HEK293 (cell line): ENCODE data around the gene SFRP5.

ENCODE experiments used
- ATF2 ChIP-seq: fragments of 450-650 bp; formaldehyde crosslinking; IDR thresholded peaks from 2 replicates; pipeline ENCODE4 v1.5.1; 2016; ENCODE audit warnings: missing biosample characterization, missing genetic modification characterization, low read depth
- CTCF ChIP-seq: fragments of 450-650 bp; formaldehyde crosslinking; IDR thresholded peaks from 2 replicates; pipeline ENCODE4 v1.5.1; 2016; ENCODE audit warnings: missing biosample characterization, missing genetic modification characterization
- ELK4 ChIP-seq: IDR thresholded peaks from 2 replicates; pipeline ENCODE4 v1.6.1; 2011; ENCODE audit warnings: mild to moderate bottlenecking, low read depth, low read length, borderline replicate concordance
- KLF16 ChIP-seq: fragments of 450-650 bp; formaldehyde crosslinking; IDR thresholded peaks from 2 replicates; pipeline ENCODE4 v1.5.1; 2017; ENCODE audit warnings: missing biosample characterization, missing genetic modification characterization
- PRDM10 ChIP-seq: fragments of 450-650 bp; formaldehyde crosslinking; IDR thresholded peaks from 2 replicates; pipeline ENCODE4 v1.5.1; 2016; ENCODE audit warnings: missing biosample characterization, missing genetic modification characterization
- REST ChIP-seq: fragments of 450-650 bp; formaldehyde crosslinking; IDR thresholded peaks from 2 replicates; pipeline ENCODE4 v1.5.1; 2016; ENCODE audit warnings: missing biosample characterization, missing genetic modification characterization
- ZNF311 ChIP-seq: fragments of 450-650 bp; formaldehyde crosslinking; IDR thresholded peaks from 2 replicates; pipeline ENCODE4 v1.5.1; 2017; ENCODE audit warnings: missing biosample characterization, missing genetic modification characterization, borderline replicate concordance
- ZNF354C ChIP-seq: fragments of 450-650 bp; formaldehyde crosslinking; IDR thresholded peaks from 2 replicates; pipeline ENCODE4 v1.5.1; 2016; ENCODE audit warnings: missing biosample characterization, missing genetic modification characterization, low read depth, borderline replicate concordance
- ZNF423 ChIP-seq: fragments of 450-650 bp; formaldehyde crosslinking; IDR thresholded peaks from 2 replicates; pipeline ENCODE4 v1.5.1; 2016; ENCODE audit warnings: missing biosample characterization, missing genetic modification characterization
- ZNF549 ChIP-seq: fragments of 450-650 bp; IDR thresholded peaks from 2 replicates; pipeline ENCODE4 v1.5.1; 2018; ENCODE audit warnings: missing biosample characterization, missing genetic modification characterization, mild to moderate bottlenecking, inconsistent platforms, moderate library complexity
- ZNF664 ChIP-seq: fragments of 450-650 bp; formaldehyde crosslinking; IDR thresholded peaks from 2 replicates; pipeline ENCODE4 v1.5.1; 2016; ENCODE audit warnings: missing biosample characterization, missing genetic modification characterization
- ZNF707 ChIP-seq: fragments of 450-650 bp; formaldehyde crosslinking; IDR thresholded peaks from 2 replicates; pipeline ENCODE4 v1.5.1; 2016; ENCODE audit warnings: missing biosample characterization, missing genetic modification characterization

GRCh38 chr10:97747573-97747972 lies 24.2 kb downstream of the SFRP5 start:
- TF ChIP-seq ZNF423 (tag by site-specific recombination) (no peak), CTCF (tag by site-specific recombination) (no peak), ZNF549 (tag by site-specific recombination) (no peak), PRDM10 (no peak), ZNF311 (tag by site-specific recombination) (no peak), KLF16 (no peak), ZNF707 (tag by site-specific recombination) (no peak), ATF2 (tag by site-specific recombination) (no peak), ZNF354C (tag by site-specific recombination) (no peak), ZNF664 (tag by site-specific recombination) (no peak), ELK4 (no peak), REST (tag by site-specific recombination) (no peak)
